Endothelial cell of umbilical vein (primary cell): ENCODE measurements around the gene SPIRE1. TPM values are rescaled to one million over a fixed set of nuclear protein-coding genes. Genes with fewer than 3 reads are reported as not detected.

Experiments used
- BruUV-seq: library from RNA; stranded (reverse); fragments of 400-500 nt; replicated peaks from 2 replicates; lab custom pipeline; 2021; lab: Mats Ljungman, UMichigan
- CTCF ChIA-PET: fragments of 300-600, 350-600 bp; sonication (Branson Sonifier 250); formaldehyde crosslinking; loops from one replicate; lab custom pipeline; 2021; ENCODE audit warnings: antibody characterized with exemption, inconsistent platforms; lab: Charles Lee
- POLR2A ChIA-PET: fragments of 300-600, 350-600 bp; sonication (Branson Sonifier 250); formaldehyde crosslinking; loops from one replicate; lab custom pipeline; 2021; ENCODE audit warnings: antibody characterized with exemption, inconsistent platforms; lab: Charles Lee
- DNase-seq: peaks from one replicate; pipeline ENCODE4 v3.0.0-alpha.2; 2011; ENCODE audit warnings: low read depth, low spot score
- FAIRE-seq: peaks from 2 replicates; lab custom pipeline; 2011; peaks lifted over from hg19 to GRCh38; lab: Jason Lieb, UNC
- H2AFZ ChIP-seq: 2 replicates; pipeline ENCODE4 v1.6.0; 2012; ENCODE audit warnings: low read depth, low read length, control low read depth, inconsistent platforms
- H3K27ac ChIP-seq: 2 replicates; pipeline ENCODE4 v1.5.1; 2011; ENCODE audit warnings: low read depth, mild to moderate bottlenecking, control low read depth, low read length, moderate library complexity; ENCODE audit not compliant: insufficient read depth
- H3K27me3 ChIP-seq, 2 experiments: 2 replicates each; pipeline versions ENCODE4 v1.6.0 to v1.6.1; 2011; ENCODE audit warnings: low read length in 2 of 2, mixed read lengths in 1 of 2; ENCODE audit not compliant: control insufficient read depth in 2 of 2, insufficient read depth in 2 of 2
- H3K36me3 ChIP-seq, 2 experiments: 2 replicates in 1 of 2; 3 replicates in 1 of 2; pipeline ENCODE4 v1.5.1; 2011; ENCODE audit warnings: low read length in 2 of 2, mild to moderate bottlenecking in 1 of 2, moderate library complexity in 1 of 2; ENCODE audit not compliant: control insufficient read depth in 2 of 2, insufficient read depth in 2 of 2; ENCODE audit errors: extremely low read depth in 1 of 2
- H3K4me1 ChIP-seq: 3 replicates; pipeline ENCODE4 v1.5.1; 2011; ENCODE audit warnings: mild to moderate bottlenecking, low read length; ENCODE audit not compliant: control insufficient read depth, insufficient read depth; ENCODE audit errors: extremely low read depth
- H3K4me2 ChIP-seq: 2 replicates; pipeline ENCODE4 v1.6.1; 2011; ENCODE audit warnings: low read length, control low read depth, mixed read lengths; ENCODE audit not compliant: insufficient read depth
- H3K4me3 ChIP-seq, 3 experiments: fragments of 200-600 bp in 1 of 3; sonication (generic), shearing (Covaris generic) in 1 of 3; replicated peaks in 1 of 3; 2 replicates each; pipeline ENCODE4 v1.5.1; 2011 to 2016; ENCODE audit warnings: control low read depth in 3 of 3, low read length in 3 of 3, mild to moderate bottlenecking in 2 of 3, inconsistent platforms in 1 of 3, low read depth in 1 of 3, moderate library complexity in 1 of 3; ENCODE audit not compliant: insufficient read depth in 1 of 3
- H3K79me2 ChIP-seq: 2 replicates; pipeline ENCODE4 v1.6.0; 2012; ENCODE audit warnings: low read length, inconsistent platforms; ENCODE audit not compliant: control insufficient read depth, insufficient read depth
- H3K9ac ChIP-seq: replicated peaks from 2 replicates; pipeline ENCODE3; 2011; ENCODE audit warnings: low read length, control low read depth; ENCODE audit not compliant: insufficient read depth; ENCODE audit errors: extremely low read depth
- H3K9me1 ChIP-seq: replicated peaks from 3 replicates; pipeline ENCODE4 v1.6.0; 2011; ENCODE audit warnings: mild to moderate bottlenecking, low read length; ENCODE audit not compliant: control insufficient read depth, insufficient read depth; ENCODE audit errors: extremely low read depth
- H3K9me3 ChIP-seq: replicated peaks from 2 replicates; pipeline ENCODE4 v1.5.1; 2012; ENCODE audit warnings: low read length, inconsistent platforms; ENCODE audit not compliant: control insufficient read depth, insufficient read depth
- H4K20me1 ChIP-seq: replicated peaks from 2 replicates; pipeline ENCODE3; 2011; ENCODE audit warnings: mild to moderate bottlenecking, low read length; ENCODE audit not compliant: control insufficient read depth, insufficient read depth; ENCODE audit errors: extremely low read depth
- EZH2 ChIP-seq: IDR thresholded peaks from 2 replicates; pipeline ENCODE4 v1.6.1; 2012; ENCODE audit warnings: borderline replicate concordance, low read depth, mild to moderate bottlenecking, moderate library complexity, low read length, inconsistent platforms; ENCODE audit not compliant: severe bottlenecking
- FOS ChIP-seq: IDR thresholded peaks from 2 replicates; pipeline ENCODE4 v1.6.1; 2011; ENCODE audit warnings: mild to moderate bottlenecking, low read length, moderate library complexity, borderline replicate concordance; ENCODE audit not compliant: insufficient read depth
- GATA2 ChIP-seq: IDR thresholded peaks from 2 replicates; pipeline ENCODE4 v1.7.0; 2011; ENCODE audit warnings: low read depth, mild to moderate bottlenecking, moderate library complexity, mixed read lengths, low read length; ENCODE audit not compliant: insufficient read length, insufficient read depth
- JUN ChIP-seq: IDR thresholded peaks from 2 replicates; pipeline ENCODE4 v1.6.1; 2011; ENCODE audit warnings: borderline replicate concordance, low read depth; ENCODE audit not compliant: insufficient read length, insufficient read depth
- MYC ChIP-seq: IDR thresholded peaks from one replicate; pipeline ENCODE4 v1.6.1; 2011; ENCODE audit warnings: mild to moderate bottlenecking, low read depth, low read length
- POLR2A ChIP-seq: IDR thresholded peaks from 2 replicates; pipeline ENCODE4 v1.6.1; 2012; ENCODE audit warnings: low read depth, mild to moderate bottlenecking, control low read depth, low read length
- POLR2AphosphoS5 ChIP-seq: IDR thresholded peaks from 2 replicates; pipeline ENCODE4 v1.6.1; 2012; ENCODE audit warnings: low read depth, mild to moderate bottlenecking, control low read depth, low read length, moderate library complexity; ENCODE audit not compliant: insufficient read depth
- dilution Hi-C: fragments of 300-500 bp; cut with MboI; formaldehyde crosslinking; loops from one replicate; pipeline ENCODE4 v1.15.0; 2019; ENCODE audit warnings: low sequenced_read_pairs; ENCODE audit not compliant: extremely low pct_ligation_motif_present
- intact Hi-C: fragments of 100-400 bp; cut with micrococcal nuclease; formaldehyde crosslinking; loops from one replicate; pipeline ENCODE4 v1.10.0; 2022
- polyA plus RNA-seq, 4 experiments: library from polyadenylated mRNA; depleted of rRNA in 3 of 4; stranded (reverse) in 3 of 4; unstranded in 1 of 4; fragments of >200 nt; gene quantifications; 2 replicates each; pipeline versions ENCODE4 v1.2.1 to v1.2.3, GENCODE V29; 2011 to 2012; ENCODE audit warnings: missing spikeins in 1 of 4
- total RNA-seq: library from RNA; stranded (reverse); gene quantifications from 2 replicates; pipeline ENCODE4 v1.2.3, GENCODE V29; 2021
- TF ChIP-seq, protein P1 (sequence below): IDR thresholded peaks from 2 replicates; pipeline ENCODE4 v1.6.1; 2011; ENCODE audit not compliant: insufficient read depth, insufficient read length
- TF ChIP-seq, protein P2 (sequence below), 2 donors: IDR thresholded peaks; 1 replicate in 1 of 2; 2 replicates in 1 of 2; pipeline ENCODE4 v1.5.1; 2011; ENCODE audit warnings: low read length in 2 of 2, mild to moderate bottlenecking in 2 of 2, moderate library complexity in 2 of 2, control low read depth in 1 of 2, inconsistent platforms in 1 of 2, low read depth in 1 of 2; ENCODE audit not compliant: insufficient read depth in 1 of 2; ENCODE audit errors: extremely low read depth in 1 of 2

The SPIRE1 gene
- total and polyA plus RNA-seq, 2 donors (not counting 3 experiments of a cell fraction or from before 2014, with no cell fraction given): 13.1 to 44.0 TPM

DNA sequence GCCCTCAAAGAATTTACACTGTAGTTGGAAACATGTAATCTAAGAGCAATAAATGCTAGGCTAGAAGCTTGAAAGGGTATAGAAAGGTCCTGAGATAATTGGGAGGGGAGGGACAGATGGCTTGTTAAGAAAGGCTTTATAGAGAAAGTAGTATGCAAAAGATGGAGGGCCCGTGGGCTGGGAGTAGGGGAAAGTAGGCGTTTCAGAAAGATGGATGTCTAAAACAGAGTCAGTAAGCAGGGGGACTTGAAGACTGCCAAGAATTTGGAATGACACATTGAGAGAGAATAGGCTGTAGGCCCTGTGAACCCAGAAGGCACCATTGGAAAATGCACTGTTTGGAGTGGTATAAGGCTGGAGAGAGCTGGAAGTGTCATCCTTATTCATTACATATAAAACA is 45.8 kb upstream of the SPIRE1 start:
- dilution Hi-C loops (no loop called here), intact Hi-C loops (no loop called here)
- Histone ChIP-seq H4K20me1 (no peaks in the 10 kb centered on the region), H3K4me1 (peaks cover 19% of the 10 kb centered on the region), H3K36me3 (peaks cover 4 to 11% of the 10 kb centered on the region in 2 experiments), H2AFZ (peak overlapping the region; percentile 92), H3K4me2 (peak overlapping the region; percentile 90), H3K79me2 (peaks cover 41% of the 10 kb centered on the region), H3K9me3 (no peaks in the 10 kb centered on the region), H3K9ac (peak overlapping the region; percentile 98), H3K27ac (peak overlapping the region; percentile 93), H3K9me1 (no peaks in the 10 kb centered on the region), H3K27me3 (no peaks in the 10 kb centered on the region), H3K4me3 (peak overlapping the region; percentile 53 to 90 (median 89))
- ChIA-PET CTCF (interaction anchor here (1.5 to 2.1 kb wide), 2 partner anchors 313 to 376 kb away, joined by 5 to 6 read pairs; no protein-coding TSS in a partner anchor), POLR2A (no interaction called here)
- no peak for TF ChIP-seq FOS
- TF ChIP-seq JUN: no peak
- no peak for TF ChIP-seq GATA2
- no peak for TF ChIP-seq MYC
- no peak for TF ChIP-seq POLR2A
- TF ChIP-seq, protein P1, sequence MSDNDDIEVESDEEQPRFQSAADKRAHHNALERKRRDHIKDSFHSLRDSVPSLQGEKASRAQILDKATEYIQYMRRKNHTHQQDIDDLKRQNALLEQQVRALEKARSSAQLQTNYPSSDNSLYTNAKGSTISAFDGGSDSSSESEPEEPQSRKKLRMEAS: no peak
- TF ChIP-seq EZH2: no peak
- TF ChIP-seq POLR2AphosphoS5: no peak
- TF ChIP-seq, protein P2, sequence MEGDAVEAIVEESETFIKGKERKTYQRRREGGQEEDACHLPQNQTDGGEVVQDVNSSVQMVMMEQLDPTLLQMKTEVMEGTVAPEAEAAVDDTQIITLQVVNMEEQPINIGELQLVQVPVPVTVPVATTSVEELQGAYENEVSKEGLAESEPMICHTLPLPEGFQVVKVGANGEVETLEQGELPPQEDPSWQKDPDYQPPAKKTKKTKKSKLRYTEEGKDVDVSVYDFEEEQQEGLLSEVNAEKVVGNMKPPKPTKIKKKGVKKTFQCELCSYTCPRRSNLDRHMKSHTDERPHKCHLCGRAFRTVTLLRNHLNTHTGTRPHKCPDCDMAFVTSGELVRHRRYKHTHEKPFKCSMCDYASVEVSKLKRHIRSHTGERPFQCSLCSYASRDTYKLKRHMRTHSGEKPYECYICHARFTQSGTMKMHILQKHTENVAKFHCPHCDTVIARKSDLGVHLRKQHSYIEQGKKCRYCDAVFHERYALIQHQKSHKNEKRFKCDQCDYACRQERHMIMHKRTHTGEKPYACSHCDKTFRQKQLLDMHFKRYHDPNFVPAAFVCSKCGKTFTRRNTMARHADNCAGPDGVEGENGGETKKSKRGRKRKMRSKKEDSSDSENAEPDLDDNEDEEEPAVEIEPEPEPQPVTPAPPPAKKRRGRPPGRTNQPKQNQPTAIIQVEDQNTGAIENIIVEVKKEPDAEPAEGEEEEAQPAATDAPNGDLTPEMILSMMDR (IDR thresholded peaks at IDR 0.05; ENCODE audit: extremely low read depth in 1 of 2, insufficient read depth in 1 of 2, low read depth in 1 of 2, low read length in 2 of 2): no peak
- DNase-seq (no peak), FAIRE-seq (no peak)
- BruUV-seq: no TSS peak
